HG02610 (cell line): ENCODE data around the gene SPPL2B.

ENCODE experiments used
- ATAC-seq: cut with Tn5 transposase; IDR thresholded peaks from one replicate; pipeline ENCODE4 v1.9.1; 2021; ENCODE audit warnings: mild to moderate bottlenecking, moderate library complexity; ENCODE audit not compliant: unreplicated experiment

The SPPL2B gene

DNA sequence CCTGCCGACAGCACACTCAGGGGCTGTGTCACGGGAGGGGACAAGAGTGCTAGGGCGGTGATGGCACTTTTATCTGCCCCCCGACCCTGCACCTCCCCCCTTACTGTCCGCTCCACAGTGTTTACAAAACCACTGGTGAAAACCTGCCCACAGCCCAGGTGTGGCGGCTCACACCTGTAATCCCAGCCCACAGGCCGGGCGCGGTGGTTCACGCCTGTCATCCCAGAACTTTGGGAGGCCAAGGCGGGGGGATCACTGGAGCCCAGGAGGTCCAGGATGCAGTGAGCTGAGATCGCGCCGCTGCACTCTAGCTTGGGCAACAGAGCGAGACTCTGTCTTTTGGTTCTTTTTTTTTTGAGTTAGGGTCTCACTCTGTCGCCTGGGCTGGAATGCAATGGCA lies 32.3 kb upstream of the SPPL2B start:
- ATAC-seq = no peak

DNA sequence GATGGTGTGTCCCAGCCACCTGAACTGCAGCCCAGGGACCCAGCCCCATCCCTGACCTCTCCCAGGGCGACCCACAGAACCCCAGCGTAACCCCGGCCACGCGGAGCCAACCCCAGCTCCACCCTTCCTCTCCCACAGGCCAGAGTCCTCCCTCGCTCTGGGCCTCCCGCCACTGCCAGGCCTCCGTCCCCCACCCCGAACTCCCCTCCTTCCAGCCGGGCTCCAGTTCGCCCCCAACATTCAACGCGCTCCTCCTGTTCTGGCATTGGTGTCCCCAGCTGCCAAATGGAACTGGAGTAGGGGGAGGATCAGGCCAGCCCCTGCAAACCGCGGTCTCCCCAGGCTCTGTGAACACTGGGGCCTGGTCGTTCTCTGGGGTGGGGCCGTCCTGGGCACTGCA lies 28.0 kb upstream of the SPPL2B start:
- no peak for ATAC-seq

DNA sequence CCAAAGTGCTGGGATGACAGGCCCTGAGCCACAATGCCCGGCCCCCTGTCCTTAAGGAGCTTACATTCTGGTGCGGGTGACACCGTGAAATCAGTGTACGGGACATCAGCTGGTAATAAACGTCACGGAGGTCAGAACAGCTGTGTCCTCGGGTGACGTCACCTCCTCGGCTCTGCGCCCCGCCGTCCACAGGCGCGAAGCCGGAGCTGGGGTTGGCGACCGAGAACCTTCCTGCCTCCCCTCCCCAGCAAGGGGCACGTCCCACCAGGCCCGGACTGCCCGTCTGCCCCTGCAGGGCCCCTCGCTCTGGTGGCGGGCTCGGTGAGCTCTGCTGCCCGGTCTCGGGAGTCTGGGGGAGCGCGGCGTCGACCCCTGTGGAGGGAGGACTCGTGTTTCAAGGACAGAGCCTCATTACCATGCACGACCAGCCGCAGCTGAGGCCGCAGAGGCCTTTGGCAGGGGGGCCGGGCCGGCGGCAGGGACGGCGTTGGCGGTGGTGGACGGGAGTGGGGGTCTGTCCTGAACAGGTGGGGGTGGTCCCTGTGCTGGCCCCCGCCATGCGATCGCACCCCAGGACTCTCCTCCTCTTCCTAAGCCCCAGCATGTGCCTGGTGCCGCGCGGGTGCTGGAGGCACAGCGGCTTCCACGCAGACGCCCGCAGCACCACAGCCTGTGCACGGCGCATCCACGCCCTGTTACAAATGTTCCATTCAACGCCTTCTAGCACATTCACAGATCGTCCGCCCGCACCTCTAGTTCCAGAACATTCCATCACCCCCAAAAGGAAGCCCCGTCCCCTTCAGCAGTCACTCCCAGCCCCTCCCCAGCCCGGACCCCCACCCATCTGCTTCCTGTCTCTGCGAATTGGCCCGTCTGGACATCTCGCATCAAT lies 25.9 kb upstream of the SPPL2B start:
- ATAC-seq = no peak

DNA sequence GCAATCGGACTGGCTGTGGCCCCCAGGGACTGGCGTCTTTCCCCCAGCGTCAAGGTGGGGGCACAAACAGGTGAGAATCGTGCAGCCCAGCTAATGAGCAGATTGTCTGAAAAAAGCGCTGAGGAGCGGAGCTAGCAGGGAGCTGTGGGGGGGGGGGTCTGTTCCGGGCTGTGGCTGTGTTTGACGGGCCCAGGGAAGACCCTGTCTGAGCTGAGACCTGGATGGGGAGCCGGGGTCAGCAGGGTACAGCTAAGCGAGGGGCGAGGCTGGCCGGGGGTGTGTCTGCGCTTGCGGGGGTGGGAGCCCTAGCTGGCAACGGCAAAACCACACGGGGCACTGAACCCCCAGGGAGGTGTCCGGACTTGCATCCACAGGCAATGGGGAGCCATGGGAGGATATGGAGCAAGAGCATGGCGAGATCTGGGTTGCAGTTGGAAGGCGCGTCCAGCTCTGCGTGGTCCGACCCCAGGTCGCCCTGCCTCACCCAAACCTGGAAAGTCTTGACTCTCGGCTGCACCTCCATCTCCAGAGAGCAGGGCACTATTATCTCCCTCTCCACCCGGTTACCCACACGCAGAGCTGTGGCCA lies 25.2 kb upstream of the SPPL2B start:
- ATAC-seq = no peak

DNA sequence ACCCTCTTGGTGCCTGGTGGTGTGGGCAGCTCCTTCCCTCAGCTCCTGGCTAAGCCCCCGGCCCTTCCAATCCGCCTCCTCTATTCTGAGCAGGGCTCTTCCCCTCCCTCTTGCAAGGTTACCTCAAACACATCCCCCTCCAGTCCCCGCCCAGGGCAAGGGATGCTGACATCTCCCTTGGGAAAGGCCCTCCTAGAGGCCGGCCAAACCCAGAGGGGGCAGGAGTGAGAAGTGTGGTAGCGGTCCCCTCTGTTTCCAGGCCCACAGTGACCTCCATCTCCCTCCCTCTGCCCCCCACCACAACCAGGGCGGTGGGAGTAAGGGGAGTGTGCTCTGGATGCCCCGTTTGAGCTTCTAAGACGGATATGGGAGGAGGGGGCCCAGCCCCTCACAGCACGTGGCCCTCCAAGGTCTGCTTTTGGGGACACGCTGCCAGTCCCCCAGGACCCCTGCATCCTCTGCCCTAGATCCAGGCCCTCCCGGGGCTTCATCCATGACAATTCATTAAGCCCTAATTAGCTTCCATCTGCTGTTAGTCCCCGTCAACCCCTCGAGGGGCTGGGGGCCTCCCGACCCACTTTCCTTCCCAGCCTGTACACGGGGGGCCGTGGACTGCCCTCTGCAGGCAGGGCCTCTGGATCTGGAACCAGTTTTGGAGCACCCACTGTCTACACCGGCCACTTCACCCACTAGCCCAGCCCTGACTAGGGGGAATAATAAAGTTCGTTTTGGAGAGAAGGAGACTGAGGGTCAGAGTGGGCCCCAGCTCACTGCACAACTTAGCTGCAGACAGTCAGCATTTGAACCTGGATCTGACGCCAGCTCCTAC lies 22.8 kb upstream of the SPPL2B start:
- ATAC-seq = no peak

DNA sequence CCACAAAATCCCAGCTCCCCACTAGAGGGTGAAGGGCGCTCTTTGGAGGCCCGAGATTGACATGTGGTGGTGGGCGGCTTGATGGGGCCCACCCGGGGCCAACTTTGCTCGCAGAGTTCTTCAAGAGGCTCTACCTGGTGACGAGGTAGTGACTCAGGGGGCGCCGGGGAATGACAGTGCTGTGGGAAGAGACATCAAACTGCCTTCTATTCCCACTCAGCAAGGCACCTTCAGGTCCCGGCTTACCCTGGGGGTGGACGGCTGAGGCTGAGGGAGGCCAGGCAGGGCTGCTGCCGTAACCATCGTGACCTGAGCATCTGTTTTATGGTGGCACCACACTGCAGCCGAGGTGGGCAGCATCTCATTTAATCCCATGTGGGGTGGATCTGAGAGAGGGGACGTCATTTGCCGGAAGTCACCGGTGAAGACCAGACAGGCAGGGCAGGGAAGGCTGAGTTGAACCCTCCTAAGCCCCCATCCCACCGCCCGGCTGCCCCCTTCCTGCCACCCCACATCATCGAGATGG lies 22.1 kb upstream of the SPPL2B start:
- no peak for ATAC-seq

DNA sequence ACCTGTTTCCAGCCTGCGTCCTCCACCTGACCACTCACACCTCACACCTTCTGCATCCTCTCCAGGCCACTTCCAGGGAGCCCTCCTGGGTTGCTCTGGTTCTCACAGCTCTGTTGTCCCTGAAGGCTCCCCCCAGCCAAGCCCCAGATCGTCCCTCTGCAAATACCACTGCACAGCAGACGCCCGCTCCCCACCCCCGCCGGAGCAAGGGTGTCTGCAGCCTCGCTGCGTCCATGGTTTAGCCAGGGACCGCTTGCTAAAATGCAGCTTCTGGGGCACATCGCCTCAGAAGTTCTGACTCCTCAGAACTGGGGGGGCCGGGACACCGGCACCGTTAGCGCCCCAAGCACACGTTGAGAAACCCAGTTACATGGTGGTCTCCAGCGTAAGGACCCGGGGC lies 21.5 kb upstream of the SPPL2B start:
- ATAC-seq = no peak

DNA sequence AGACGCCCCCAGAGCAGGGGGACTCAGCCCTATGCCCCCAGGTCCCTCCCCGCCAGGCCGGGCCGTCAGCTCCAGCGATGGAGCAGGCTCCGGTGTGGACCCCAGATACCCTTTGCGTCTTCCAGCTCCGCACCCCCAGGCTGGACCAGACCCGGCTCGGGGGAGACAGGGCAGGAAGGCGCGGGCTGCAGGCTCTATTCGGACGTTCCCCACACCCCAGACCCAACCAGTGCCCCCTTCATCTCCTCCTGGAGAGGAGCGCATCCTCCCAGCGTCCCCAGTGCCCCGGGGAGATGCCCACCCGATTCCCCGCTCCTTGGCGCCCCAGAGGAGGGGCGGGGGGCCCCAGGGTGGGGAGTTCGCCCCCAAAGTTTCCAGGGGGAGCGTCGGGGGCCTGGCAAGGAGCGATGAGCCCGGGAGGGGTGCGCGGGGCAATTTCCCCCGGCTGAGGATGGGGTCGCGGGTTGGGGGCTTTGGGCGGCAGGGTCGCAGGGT lies 20.9 kb upstream of the SPPL2B start:
- no peak for ATAC-seq

DNA sequence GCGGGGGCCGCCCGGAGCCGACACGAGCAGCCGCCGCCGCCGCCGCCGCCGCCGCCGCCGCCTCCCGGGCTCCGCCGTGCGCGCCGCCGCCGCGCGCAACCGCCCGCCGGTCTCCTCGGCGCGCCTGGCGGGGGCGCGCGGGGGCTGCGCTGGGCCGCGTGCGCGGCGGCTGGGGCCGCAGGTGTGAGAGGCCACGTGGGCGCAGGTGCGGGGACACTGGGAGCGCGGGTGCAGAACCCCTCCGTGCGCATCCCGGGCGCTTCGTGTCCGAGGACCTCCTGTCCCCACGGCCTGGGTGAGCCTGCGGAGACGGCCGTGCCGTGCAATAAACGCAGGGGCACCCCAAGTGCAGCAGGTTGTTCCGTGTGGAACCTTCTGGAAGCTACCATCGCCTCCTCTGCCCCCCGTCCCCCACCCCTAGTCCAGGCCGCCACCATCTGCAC lies 20.3 kb upstream of the SPPL2B start, which contains the start of gene LINGO3:
Gene LINGO3, minus strand, starts transcription at position 41 of the 443 bp plus-strand sequence. CDS start 16,378 bp downstream, outside the sequence.
- ATAC-seq = no peak

DNA sequence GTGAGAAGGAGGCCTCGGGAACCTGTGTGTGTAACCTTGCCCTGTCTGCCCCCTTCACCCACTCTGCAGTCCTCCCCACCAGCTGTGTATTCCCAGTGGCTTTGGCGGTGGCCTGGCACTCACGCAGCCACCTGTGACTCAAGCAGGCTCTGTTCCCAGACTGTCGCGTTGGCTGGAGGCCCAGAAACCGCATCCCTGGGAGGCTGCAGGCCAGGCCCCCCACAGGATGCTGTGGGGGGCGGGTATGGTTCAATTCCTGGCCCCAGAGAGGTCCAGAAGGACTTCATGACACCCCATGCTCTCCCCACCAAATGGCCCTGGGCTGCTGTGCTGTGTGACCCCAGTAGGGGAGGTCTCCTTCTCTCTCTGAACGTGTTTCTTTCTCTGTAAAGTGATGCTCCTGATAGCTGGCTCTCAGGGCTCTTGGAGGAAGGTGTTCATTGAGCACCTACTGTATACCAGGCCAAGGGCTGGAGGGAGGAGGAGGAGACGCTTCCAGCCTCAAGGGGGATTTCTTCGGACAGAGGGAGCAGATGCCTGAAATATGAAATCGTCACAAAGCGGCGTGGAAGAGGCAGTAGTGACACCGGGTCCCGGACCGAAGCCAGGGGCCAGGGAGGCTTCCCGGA lies 18.6 kb upstream of the SPPL2B start:
- ATAC-seq = no peak

DNA sequence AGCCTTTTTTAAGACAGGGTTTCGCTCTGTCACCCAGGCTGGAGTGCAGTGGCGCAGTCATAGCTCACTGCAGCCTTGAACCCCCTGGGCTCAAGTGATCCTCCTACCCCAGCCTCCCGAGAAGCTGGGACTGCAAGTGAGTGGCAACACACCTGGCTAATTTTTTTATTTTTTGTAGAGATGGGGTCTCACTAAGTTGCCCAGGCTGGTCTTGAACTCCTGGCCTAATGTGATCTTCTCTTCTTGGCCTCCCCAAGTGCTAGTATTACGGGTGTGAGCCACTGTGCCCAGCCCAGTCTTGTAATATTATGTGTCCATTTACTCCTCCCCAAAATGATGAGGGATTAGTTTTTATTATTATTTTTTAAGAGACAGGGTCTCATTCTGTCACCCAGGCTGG lies 17.4 kb upstream of the SPPL2B start:
- no peak for ATAC-seq

DNA sequence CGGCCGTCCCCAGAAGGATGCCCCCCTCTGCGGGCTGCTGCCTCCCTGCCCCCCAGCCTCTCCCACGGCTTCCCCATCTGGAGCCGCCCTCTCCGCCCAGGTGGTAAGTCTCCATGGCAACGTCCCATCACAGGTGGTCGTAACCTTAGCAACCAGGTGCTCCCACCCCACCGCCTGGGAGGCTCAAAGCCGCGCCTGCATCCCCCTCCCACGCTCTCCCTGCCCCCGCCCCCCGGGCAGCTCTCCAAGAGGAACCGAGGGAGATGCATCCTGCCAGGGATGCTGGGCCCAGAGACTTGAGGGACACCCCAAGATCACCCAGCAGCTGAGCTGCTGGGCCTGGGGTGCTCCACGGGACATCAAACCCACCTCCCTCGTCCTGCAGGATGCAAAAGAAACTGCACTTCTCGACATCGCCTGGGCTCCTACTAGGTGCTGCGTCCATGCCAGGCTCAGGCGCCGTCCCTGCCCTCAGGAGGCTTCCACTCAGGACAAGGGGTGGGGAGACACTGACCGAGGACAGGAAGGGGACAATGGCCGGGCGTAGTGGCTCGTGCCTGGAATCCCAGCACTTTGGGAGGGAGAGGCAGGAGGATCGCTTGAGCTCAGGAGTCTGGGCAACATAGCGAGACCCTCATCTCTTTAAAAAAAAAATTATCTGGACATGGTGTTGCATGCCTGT lies 15.5 kb upstream of the SPPL2B start:
- ATAC-seq = no peak

DNA sequence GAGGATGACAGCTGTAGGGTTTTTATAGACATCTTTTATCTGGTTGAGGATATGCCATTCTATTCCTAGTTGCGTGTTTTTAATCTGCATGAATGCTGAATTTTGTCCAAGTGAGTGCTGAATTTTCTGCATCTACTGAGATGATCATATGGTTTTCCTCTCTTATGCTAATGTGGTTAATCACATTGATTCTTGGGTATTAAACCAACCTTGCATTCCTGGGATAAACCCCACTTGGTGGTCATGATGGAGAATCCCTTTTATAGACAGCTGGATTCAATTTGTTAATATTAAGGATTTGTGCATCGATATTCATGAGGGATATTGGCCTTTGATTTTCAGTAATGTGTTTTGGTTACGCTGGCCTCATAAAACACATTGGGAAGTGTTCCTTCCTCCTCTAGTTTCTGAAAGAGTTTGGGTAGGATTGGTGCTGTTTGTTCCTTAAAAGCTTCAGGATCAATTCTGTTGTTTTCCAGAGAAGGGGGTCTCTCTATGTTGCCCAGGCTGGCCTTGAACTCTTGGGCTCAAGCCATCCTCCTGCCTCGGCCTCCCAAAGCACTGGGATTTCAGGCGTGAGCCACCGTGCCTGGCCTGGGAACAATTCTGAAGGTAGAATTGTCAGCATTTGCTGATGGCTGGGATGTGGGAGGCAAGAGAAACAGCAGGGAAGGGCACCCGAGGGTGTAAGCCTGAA lies 13.2 kb upstream of the SPPL2B start:
- no peak for ATAC-seq

DNA sequence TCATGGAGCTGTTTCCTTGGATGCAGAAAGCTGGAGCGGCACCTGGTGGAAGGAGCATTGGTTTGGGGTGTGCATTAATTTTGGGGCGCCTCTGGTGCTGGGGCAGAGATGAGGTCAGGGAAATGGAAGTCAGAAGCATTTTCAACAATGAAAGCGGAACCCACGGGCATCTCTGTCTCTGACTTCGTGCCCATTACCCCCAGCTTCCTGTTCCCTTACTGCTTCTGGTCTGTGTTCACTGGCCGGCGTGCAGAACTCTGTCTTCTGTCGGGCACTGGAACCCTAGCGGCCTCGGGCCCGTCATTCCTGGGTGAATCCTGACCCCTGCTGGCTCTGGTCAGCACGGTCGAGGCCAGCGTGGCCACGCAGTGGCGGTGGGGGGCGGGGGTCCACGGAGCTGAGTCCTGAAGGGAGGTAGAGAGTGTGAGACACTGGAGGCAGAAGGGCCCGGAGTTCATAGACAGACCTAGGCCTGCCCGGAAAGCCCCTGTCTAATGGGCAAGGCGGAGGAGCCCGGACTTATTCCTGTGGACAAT lies 12.6 kb upstream of the SPPL2B start:
- no peak for ATAC-seq

DNA sequence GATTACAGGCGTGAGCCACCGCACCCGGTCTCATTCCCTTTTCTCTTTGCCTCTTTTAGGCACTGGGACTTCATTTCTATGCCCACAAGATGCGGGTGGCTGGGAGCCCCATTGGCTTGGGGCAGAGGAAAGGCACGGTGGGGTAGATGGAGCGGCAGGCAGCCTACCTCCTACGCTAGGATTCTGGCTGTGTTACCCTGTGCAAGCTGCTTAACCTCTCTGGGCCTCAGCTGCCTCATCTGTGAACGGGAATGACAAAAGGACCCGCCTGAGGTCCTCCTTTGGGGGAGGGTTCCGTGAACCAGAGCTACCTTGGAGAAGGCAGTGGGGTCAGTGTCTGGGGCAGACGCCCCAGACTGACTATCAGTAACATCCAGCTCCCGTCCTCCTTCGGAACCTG lies 11.2 kb upstream of the SPPL2B start:
- ATAC-seq = no peak

DNA sequence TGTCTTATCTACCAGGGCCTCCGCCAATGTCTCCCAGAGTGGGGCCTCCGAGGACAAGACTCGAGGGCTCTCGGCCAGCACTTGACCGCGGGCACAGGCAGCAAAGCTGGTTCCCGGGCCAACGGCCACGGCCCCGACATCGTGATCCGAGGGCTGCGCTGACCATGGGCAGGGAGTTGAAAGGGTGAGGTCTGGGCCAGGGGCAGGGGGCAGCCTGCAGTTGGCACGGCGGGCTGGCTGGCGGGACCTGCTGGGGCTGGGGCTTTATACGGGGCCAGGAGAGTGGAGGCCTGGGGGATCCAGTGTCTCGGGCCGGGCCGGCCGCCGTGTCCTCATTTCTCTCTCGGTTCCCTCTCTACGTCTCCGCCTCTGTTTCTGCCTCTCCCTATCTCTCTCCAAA lies 10.7 kb upstream of the SPPL2B start:
- ATAC-seq = no peak

DNA sequence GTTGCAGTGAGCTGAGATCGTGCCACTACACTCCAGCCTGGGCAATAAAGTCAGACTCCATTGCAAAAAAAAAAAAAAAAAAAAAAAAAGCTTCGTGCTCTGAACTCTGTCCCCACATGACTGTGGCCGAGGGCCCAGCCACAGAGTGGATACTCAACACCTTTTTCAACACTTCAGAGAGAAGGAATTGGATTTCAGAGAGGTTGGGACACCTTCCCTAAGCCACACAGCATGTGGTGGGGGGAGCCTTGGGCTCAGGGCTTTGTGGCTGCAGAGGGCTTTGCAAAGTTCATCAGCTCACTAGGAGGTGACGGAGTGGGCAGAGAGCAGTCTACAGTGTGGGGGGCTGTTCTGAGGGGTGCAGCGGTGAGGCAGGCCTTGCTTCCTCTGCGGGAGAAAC lies 9.6 kb upstream of the SPPL2B start:
- no peak for ATAC-seq

DNA sequence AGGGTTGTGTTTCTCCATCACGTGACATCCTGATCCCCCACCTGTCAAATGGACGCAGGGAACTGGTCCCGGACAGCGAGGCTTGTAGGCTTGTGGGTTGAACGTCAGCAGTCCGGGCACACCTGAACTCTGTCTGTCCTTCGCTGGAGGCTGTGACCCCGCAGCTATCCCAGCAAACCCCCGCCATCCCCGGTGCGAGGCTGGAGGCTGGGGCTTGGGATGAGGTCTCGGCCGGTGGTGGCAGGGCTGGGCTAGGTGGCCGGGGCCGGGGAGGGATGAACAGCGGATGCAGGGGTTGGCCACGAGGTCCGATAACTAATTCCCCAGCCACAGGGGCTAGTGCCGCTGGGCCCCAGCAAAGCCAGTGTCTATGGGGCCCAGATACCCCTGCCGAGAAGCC lies 8.9 kb upstream of the SPPL2B start:
- no peak for ATAC-seq

DNA sequence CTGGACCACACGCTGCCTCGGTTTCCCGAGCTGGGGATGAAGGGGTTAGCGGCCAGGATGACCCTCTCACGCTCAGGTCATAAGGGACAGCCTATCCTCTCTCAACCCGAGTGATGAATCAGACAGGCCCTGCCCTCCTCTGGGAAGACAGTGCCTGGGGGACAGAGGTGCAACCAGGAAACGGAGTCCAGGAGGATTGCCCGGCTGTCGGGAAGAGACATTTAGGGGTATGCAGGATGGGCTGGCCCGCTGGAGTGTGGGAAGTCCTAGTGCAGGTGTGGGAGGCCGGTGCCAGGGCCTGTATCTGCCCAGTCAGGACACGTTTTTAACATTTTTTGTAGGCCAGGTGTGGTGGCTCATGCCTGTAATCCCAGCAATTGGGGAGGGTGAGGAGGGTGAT lies 8.4 kb upstream of the SPPL2B start:
- no peak for ATAC-seq
